Skeletal muscle tissue (tissue), 4 donors: ENCODE data around the gene DNAH17. TPM values are rescaled to one million over a fixed set of nuclear protein-coding genes. Genes with fewer than 3 reads are reported as not detected.

Experiments used
- H3K27ac ChIP-seq: one replicate; pipeline ENCODE4 v1.7.0; 2013; ENCODE audit warnings: mild to moderate bottlenecking, low read depth, low read length, inconsistent platforms
- H3K27me3 ChIP-seq, 3 donors: one replicate each; pipeline ENCODE4 v1.7.0; 2013; ENCODE audit warnings: low read length in 3 of 3; ENCODE audit not compliant: control insufficient read depth in 3 of 3, insufficient read depth in 3 of 3
- H3K36me3 ChIP-seq, 3 donors: one replicate each; pipeline ENCODE4 v1.7.0; 2013; ENCODE audit warnings: low read length in 3 of 3; ENCODE audit not compliant: control insufficient read depth in 3 of 3, insufficient read depth in 3 of 3
- H3K4me1 ChIP-seq, 3 donors: one replicate each; pipeline ENCODE4 v1.7.0; 2013; ENCODE audit warnings: low read length in 3 of 3, mild to moderate bottlenecking in 3 of 3; ENCODE audit not compliant: control insufficient read depth in 3 of 3, insufficient read depth in 3 of 3
- H3K4me3 ChIP-seq, 3 donors: one replicate each; pipeline ENCODE4 v1.7.0; 2013; ENCODE audit warnings: low read length in 3 of 3
- H3K9ac ChIP-seq, 3 donors: one replicate each; pipeline ENCODE4 v1.7.0; 2013; ENCODE audit warnings: low read length in 3 of 3, mild to moderate bottlenecking in 3 of 3, moderate library complexity in 2 of 3, low read depth in 1 of 3
- H3K9me3 ChIP-seq, 3 donors: one replicate each; pipeline ENCODE4 v1.7.0; 2013; ENCODE audit warnings: low read length in 3 of 3; ENCODE audit not compliant: control insufficient read depth in 3 of 3
- total RNA-seq: library from RNA; depleted of rRNA; stranded (reverse); fragments of >200 nt; gene quantifications from one replicate; pipeline ENCODE4 v1.2.3, GENCODE V29; 2014
- donor health status: Osteomylitis.

The DNAH17 gene
- total RNA-seq, 1 donor from 2014 or later = under 0.01 TPM

- Histone ChIP-seq H3K27ac (no peak overlapping the region), H3K9me3 (no peaks in the 10 kb centered on the region), H3K4me1 (no peaks in the 10 kb centered on the region), H3K9ac (no peak overlapping the region), H3K4me3 (no peak overlapping the region), H3K27me3 (peaks cover 0 to 3% (median 0%) of the 10 kb centered on the region in 3 donors), H3K36me3 (no peaks in the 10 kb centered on the region)
These were observed 51.6 kb downstream of the DNAH17 start for GRCh38 chr17:78525511-78526160.

- Histone ChIP-seq H3K27ac (no peak overlapping the region), H3K9me3 (no peaks in the 10 kb centered on the region), H3K4me3 (no peak overlapping the region), H3K4me1 (no peaks in the 10 kb centered on the region), H3K9ac (no peak overlapping the region), H3K36me3 (no peaks in the 10 kb centered on the region), H3K27me3 (no peaks in the 10 kb centered on the region)
These were observed 52.2 kb downstream of the DNAH17 start for GRCh38 chr17:78524870-78525510.

- Histone ChIP-seq H3K36me3 (no peaks in the 10 kb centered on the region), H3K4me1 (no peaks in the 10 kb centered on the region), H3K27me3 (no peaks in the 10 kb centered on the region), H3K4me3 (no peak overlapping the region), H3K9ac (no peak overlapping the region), H3K27ac (no peak overlapping the region), H3K9me3 (no peaks in the 10 kb centered on the region)
These were observed 53.1 kb downstream of the DNAH17 start for GRCh38 chr17:78523934-78524655.

- H3K36me3 ChIP-seq = no peaks in the 10 kb centered on the region
- no peak overlapping the region for H3K4me3 ChIP-seq
- no peaks in the 10 kb centered on the region for H3K27me3 ChIP-seq
- no peak overlapping the region for H3K9ac ChIP-seq
- H3K4me1 ChIP-seq = no peaks in the 10 kb centered on the region
- no peak overlapping the region for H3K27ac ChIP-seq
- no peaks in the 10 kb centered on the region for H3K9me3 ChIP-seq
These were observed 55.0 kb downstream of the DNAH17 start for GRCh38 chr17:78522031-78522809.

- H3K4me1 ChIP-seq = no peaks in the 10 kb centered on the region
- H3K9ac ChIP-seq = no peak overlapping the region
- no peaks in the 10 kb centered on the region for H3K36me3 ChIP-seq
- H3K4me3 ChIP-seq = no peak overlapping the region
- H3K27ac ChIP-seq = no peak overlapping the region
- H3K27me3 ChIP-seq = no peaks in the 10 kb centered on the region
- no peaks in the 10 kb centered on the region for H3K9me3 ChIP-seq
These were observed 59.8 kb downstream of the DNAH17 start for GRCh38 chr17:78517421-78517820.

GRCh38 chr17:78515480-78515879 is 61.7 kb downstream of the DNAH17 start:
- H3K9me3 ChIP-seq = no peaks in the 10 kb centered on the region
- no peaks in the 10 kb centered on the region for H3K27me3 ChIP-seq
- H3K36me3 ChIP-seq = no peaks in the 10 kb centered on the region
- H3K27ac ChIP-seq = no peak overlapping the region
- H3K4me3 ChIP-seq = no peak overlapping the region
- no peaks in the 10 kb centered on the region for H3K4me1 ChIP-seq
- H3K9ac ChIP-seq = no peak overlapping the region

GRCh38 chr17:78514521-78514920 is 62.7 kb downstream of the DNAH17 start:
- H3K9me3 ChIP-seq = no peaks in the 10 kb centered on the region
- no peaks in the 10 kb centered on the region for H3K36me3 ChIP-seq
- no peaks in the 10 kb centered on the region for H3K27me3 ChIP-seq
- H3K27ac ChIP-seq = no peak overlapping the region
- no peak overlapping the region for H3K9ac ChIP-seq
- no peak overlapping the region for H3K4me3 ChIP-seq
- H3K4me1 ChIP-seq = no peaks in the 10 kb centered on the region

- no peaks in the 10 kb centered on the region for H3K36me3 ChIP-seq
- no peak overlapping the region for H3K27ac ChIP-seq
- H3K9ac ChIP-seq = no peak overlapping the region
- peaks cover 0 to 4% (median under 1%) of the 10 kb centered on the region in 3 donors for H3K27me3 ChIP-seq
- no peaks in the 10 kb centered on the region for H3K4me1 ChIP-seq
- H3K9me3 ChIP-seq = no peaks in the 10 kb centered on the region
- no peak overlapping the region for H3K4me3 ChIP-seq
These were observed 64.2 kb downstream of the DNAH17 start for GRCh38 chr17:78512976-78513375.

- Histone ChIP-seq H3K9me3 (no peaks in the 10 kb centered on the region), H3K27ac (no peak overlapping the region), H3K4me1 (peaks cover 0 to 3% (median 0%) of the 10 kb centered on the region in 3 donors), H3K36me3 (no peaks in the 10 kb centered on the region), H3K4me3 (no peak overlapping the region), H3K27me3 (peaks cover 4 to 7% (median 5%) of the 10 kb centered on the region in 3 donors), H3K9ac (no peak overlapping the region)
These were observed 66.8 kb downstream of the DNAH17 start for GRCh38 chr17:78510141-78511075.
